Loucy (cell line): ENCODE measurements around the gene RBM6.

Experiments used
- CTCF ChIP-seq: fragments of 200-600 bp; sonication (generic); conservative IDR thresholded peaks from 2 replicates; pipeline ENCODE4 v1.5.1; 2014; ENCODE audit warnings: mild to moderate bottlenecking, antibody characterized with exemption, low read length
- EZH2phosphoT487 ChIP-seq: fragments of 200-600 bp; IDR thresholded peaks from 2 replicates; pipeline ENCODE4 v1.6.1; 2018; ENCODE audit warnings: antibody characterized with exemption, mild to moderate bottlenecking, moderate library complexity, borderline replicate concordance

- no peak for TF ChIP-seq CTCF
- TF ChIP-seq EZH2phosphoT487, result no peak
Measured at GRCh38 chr3:49992326-49992725, 52.4 kb downstream of the RBM6 start.
